ENCODE measurements around the gene C17orf75. TPM values are rescaled to one million over a fixed set of nuclear protein-coding genes. Genes with fewer than 3 reads are reported as not detected.

The C17orf75 gene
- total and polyA plus RNA-seq, 2 of the 4 experiments (the other 2 are of a cell fraction), result 11.5 to 16.1 TPM

- no peak overlapping the region for H3K23ac ChIP-seq (ENCODE audit: low read depth, low read length)
- H4K8ac ChIP-seq (ENCODE audit: low read depth in 2 of 2, low read length in 2 of 2), result no peak overlapping the region
- 80% methylated on average over 1 of the region's 2 CpGs; no CpG with 5 or more reads in 1 of the 2 experiments for WGBS, 2 experiments (ENCODE audit: extremely low coverage in 2 of 2, insufficient read length in 1 of 2)
- POLR2A ChIA-PET (ENCODE audit: unreplicated experiment), result no interaction called here
- H4K91ac ChIP-seq (ENCODE audit: insufficient read depth, low read depth, low read length), result no peak overlapping the region
- H2AFZ ChIP-seq (replicated peaks; ENCODE audit: low read length, poor library complexity), result no peak overlapping the region
- H3K27ac ChIP-seq (ENCODE audit: insufficient read depth, low read length), result no peak overlapping the region
- H3K9ac ChIP-seq (ENCODE audit: low read depth, low read length), result no peak overlapping the region
- no peaks in the 10 kb centered on the region for H3K4me1 ChIP-seq (ENCODE audit: control insufficient read depth, insufficient read depth, low read length)
- H3K4me2 ChIP-seq (ENCODE audit: low read depth, low read length), result no peak overlapping the region
- intact Hi-C loops (cut with micrococcal nuclease) (no loop called here), in situ Hi-C loops (cut with MboI; ENCODE audit: low sequenced_read_pairs) (no loop called here), dilution Hi-C loops (cut with HindIII; ENCODE audit: low sequenced_read_pairs, unreplicated experiment) (no loop called here)
- no peaks in the 10 kb centered on the region for H3K79me1 ChIP-seq (ENCODE audit: low read depth in 1 of 2, low read length in 2 of 2)
- no peak overlapping the region for H2BK20ac ChIP-seq (ENCODE audit: low read depth, low read length)
- H3K9me3 ChIP-seq (ENCODE audit: control insufficient read depth, insufficient read depth, low read length), result no peaks in the 10 kb centered on the region
- H2AK5ac ChIP-seq (ENCODE audit: low read depth, low read length), result no peak overlapping the region
- no peak overlapping the region for H3K4ac ChIP-seq (ENCODE audit: low read depth, low read length)
- no peak overlapping the region for H2BK15ac ChIP-seq (ENCODE audit: low read depth, low read length)
- H3K36me3 ChIP-seq (ENCODE audit: control insufficient read depth, insufficient read depth, low read length), result no peaks in the 10 kb centered on the region
- no peak overlapping the region for H2BK120ac ChIP-seq (ENCODE audit: low read depth, low read length)
- H4K20me1 ChIP-seq (ENCODE audit: insufficient read depth, low read length), result no peaks in the 10 kb centered on the region; the same call in 1 of the 2 replicates
- H2BK5ac ChIP-seq (ENCODE audit: low read depth, low read length, poor library complexity, severe bottlenecking), result no peak overlapping the region
- H3K27me3 ChIP-seq (ENCODE audit: control insufficient read depth, insufficient read depth, low read length), result peaks cover 24% of the 10 kb centered on the region
- no peak for DNase-seq
- no peak overlapping the region for H3K14ac ChIP-seq (replicated peaks; ENCODE audit: low read depth, low read length)
- no peak overlapping the region for H3K56ac ChIP-seq (ENCODE audit: extremely low read depth, insufficient read depth, low read length)
- no peak overlapping the region for H4K5ac ChIP-seq (ENCODE audit: low read depth, low read length)
- H2AK9ac ChIP-seq (replicated peaks; ENCODE audit: low read depth, low read length, poor library complexity), result no peak overlapping the region
- CTCF ChIA-PET, result no interaction called here
- no TSS peak for BruUV-seq (replicated peaks)
- no peak for ATAC-seq (ENCODE audit: low read depth)
- no peak overlapping the region for H3K18ac ChIP-seq (ENCODE audit: low read depth, low read length)
- no peak overlapping the region for H3K4me3 ChIP-seq (ENCODE audit: insufficient read depth, low read depth, low read length)
- H3K9me1 ChIP-seq (ENCODE audit: insufficient read depth, low read length), result peaks cover 3% of the 10 kb centered on the region; the same call in 1 of the 2 replicates
- TF ChIP-seq BHLHE40 (IDR thresholded peaks at IDR 0.05; ENCODE audit: low read depth, low read length), result no peak
- no peak for TF ChIP-seq ELK1 (IDR thresholded peaks at IDR 0.05; ENCODE audit: borderline replicate concordance, low read depth, low read length)
- no peak for TF ChIP-seq RFX5 (IDR thresholded peaks at IDR 0.05; ENCODE audit: low read depth, low read length)
- TF ChIP-seq SMC3 (IDR thresholded peaks at IDR 0.05; ENCODE audit: low read depth, low read length), result no peak
- no peak for TF ChIP-seq CTCF (conservative IDR thresholded peaks at IDR 0.05; ENCODE audit: low read depth, low read length)
- TF ChIP-seq RCOR1 (IDR thresholded peaks at IDR 0.05; ENCODE audit: insufficient replicate concordance, low read length), result no peak
- no peak for TF ChIP-seq POLR2A (IDR thresholded peaks at IDR 0.05; ENCODE audit: low read depth, low read length)
These were observed 44.5 kb downstream of the C17orf75 start for GRCh38 chr17:32297424-32297823.
